SU-DHL-6 (cell line): ENCODE data around the gene DNMBP.

Experiments
- EZH2phosphoT487 ChIP-seq: fragments of 200-600 bp; sonication (generic), shearing (Covaris generic); conservative IDR thresholded peaks from 2 replicates; pipeline ENCODE4 v1.6.1; 2018; ENCODE audit warnings: mild to moderate bottlenecking, antibody characterized with exemption, low read length, moderate library complexity, mixed read lengths
- TF ChIP-seq, protein P1 (sequence below): fragments of 200-600 bp; sonication (generic); IDR thresholded peaks from one replicate; pipeline ENCODE4 v1.5.1; 2017; ENCODE audit warnings: antibody characterized with exemption, mild to moderate bottlenecking, low read length, moderate library complexity; ENCODE audit not compliant: insufficient read depth, poor library complexity, severe bottlenecking

DNA sequence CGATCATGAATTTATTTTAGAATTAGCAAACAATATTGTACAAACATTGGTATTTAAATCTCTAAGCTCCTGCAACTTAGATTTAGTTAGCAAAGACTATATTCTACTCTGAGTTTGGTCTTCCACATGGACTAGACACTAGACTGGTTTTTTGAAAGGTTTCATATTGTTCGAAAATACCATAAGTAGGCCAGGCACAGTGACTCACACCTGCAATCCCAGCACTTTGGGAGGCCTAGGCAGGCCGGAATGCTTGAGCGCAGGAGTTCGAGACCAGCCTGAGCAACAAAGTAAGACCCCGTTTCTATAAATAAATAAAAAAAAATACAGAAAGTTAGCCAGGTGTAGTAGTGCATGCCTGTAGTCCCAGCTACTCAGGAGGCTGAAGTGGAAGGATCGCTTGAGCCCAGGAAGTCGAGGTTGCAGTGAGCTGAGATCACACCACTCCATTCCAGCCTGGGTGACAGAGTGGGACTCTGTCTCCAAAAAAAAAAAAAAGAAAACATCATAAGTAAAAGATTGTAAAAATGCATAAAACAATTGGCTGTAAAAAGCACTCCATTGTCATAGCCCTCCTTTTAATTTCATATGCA is 154.2 kb downstream of the DNMBP start:
- TF ChIP-seq, protein P1, sequence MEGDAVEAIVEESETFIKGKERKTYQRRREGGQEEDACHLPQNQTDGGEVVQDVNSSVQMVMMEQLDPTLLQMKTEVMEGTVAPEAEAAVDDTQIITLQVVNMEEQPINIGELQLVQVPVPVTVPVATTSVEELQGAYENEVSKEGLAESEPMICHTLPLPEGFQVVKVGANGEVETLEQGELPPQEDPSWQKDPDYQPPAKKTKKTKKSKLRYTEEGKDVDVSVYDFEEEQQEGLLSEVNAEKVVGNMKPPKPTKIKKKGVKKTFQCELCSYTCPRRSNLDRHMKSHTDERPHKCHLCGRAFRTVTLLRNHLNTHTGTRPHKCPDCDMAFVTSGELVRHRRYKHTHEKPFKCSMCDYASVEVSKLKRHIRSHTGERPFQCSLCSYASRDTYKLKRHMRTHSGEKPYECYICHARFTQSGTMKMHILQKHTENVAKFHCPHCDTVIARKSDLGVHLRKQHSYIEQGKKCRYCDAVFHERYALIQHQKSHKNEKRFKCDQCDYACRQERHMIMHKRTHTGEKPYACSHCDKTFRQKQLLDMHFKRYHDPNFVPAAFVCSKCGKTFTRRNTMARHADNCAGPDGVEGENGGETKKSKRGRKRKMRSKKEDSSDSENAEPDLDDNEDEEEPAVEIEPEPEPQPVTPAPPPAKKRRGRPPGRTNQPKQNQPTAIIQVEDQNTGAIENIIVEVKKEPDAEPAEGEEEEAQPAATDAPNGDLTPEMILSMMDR, result no peak
- no peak for TF ChIP-seq EZH2phosphoT487
